OCI-LY1 (cell line): ENCODE results near the gene FHL1.

ENCODE experiments used
- H2AFZ ChIP-seq: fragments of 200-600 bp; sonication (generic), shearing (Covaris generic); 2 replicates; pipeline ENCODE4 v1.6.0; 2014; ENCODE audit warnings: antibody characterized with exemption, mild to moderate bottlenecking, low read length
- H3F3A ChIP-seq: fragments of 200-600 bp; sonication (generic), shearing (Covaris generic); 2 replicates; pipeline ENCODE4 v1.6.0; 2014; ENCODE audit warnings: mild to moderate bottlenecking, antibody characterized with exemption, low read length, moderate library complexity; ENCODE audit not compliant: insufficient read depth
- H3K27ac ChIP-seq: fragments of 200-600 bp; sonication (generic); 2 replicates; pipeline ENCODE4 v1.5.1; 2014; ENCODE audit warnings: low read length, mixed run types, mild to moderate bottlenecking, low read depth; ENCODE audit not compliant: poor library complexity, severe bottlenecking
- H3K27me3 ChIP-seq: fragments of 200-600 bp; sonication (generic); 2 replicates; pipeline ENCODE4 v1.6.0; 2014; ENCODE audit warnings: antibody characterized with exemption, mild to moderate bottlenecking, low read length, moderate library complexity; ENCODE audit not compliant: insufficient read depth
- H3K36me3 ChIP-seq: fragments of 200-600 bp; sonication (generic); 2 replicates; pipeline ENCODE4 v1.6.1; 2014; ENCODE audit warnings: mild to moderate bottlenecking, antibody characterized with exemption, low read length, moderate library complexity, mixed read lengths; ENCODE audit not compliant: insufficient read depth
- H3K4me1 ChIP-seq: fragments of 200-600 bp; sonication (generic); 2 replicates; pipeline ENCODE4 v1.5.1; 2014; ENCODE audit warnings: mild to moderate bottlenecking, low read length, moderate library complexity; ENCODE audit not compliant: insufficient read depth, severe bottlenecking
- H3K4me2 ChIP-seq: fragments of 200-600 bp; sonication (generic), shearing (Covaris generic); 2 replicates; pipeline ENCODE4 v1.6.1; 2014; ENCODE audit warnings: low read length
- H3K4me3 ChIP-seq: fragments of 200-600 bp; sonication (generic); 2 replicates; pipeline ENCODE4 v1.5.1; 2014; ENCODE audit warnings: low read length, low read depth, mild to moderate bottlenecking, mixed read lengths; ENCODE audit not compliant: poor library complexity, severe bottlenecking
- H3K79me2 ChIP-seq: fragments of 200-600 bp; shearing (Covaris generic); 2 replicates; pipeline ENCODE4 v1.6.1; 2016; ENCODE audit warnings: mixed run types, low read length, mixed read lengths; ENCODE audit not compliant: insufficient read depth
- H3K9ac ChIP-seq: fragments of 200-600 bp; sonication (generic), shearing (Covaris generic); 2 replicates; pipeline ENCODE4 v1.6.1; 2014; ENCODE audit warnings: mild to moderate bottlenecking, low read length, mixed read lengths
- H3K9me2 ChIP-seq: fragments of 200-600 bp; sonication (generic), shearing (Covaris generic); 2 replicates; pipeline ENCODE4 v1.6.1; 2014; ENCODE audit warnings: low read depth, mild to moderate bottlenecking, low read length, mixed read lengths
- H3K9me3 ChIP-seq: fragments of 200-600 bp; shearing (Covaris generic); 2 replicates; pipeline ENCODE4 v1.6.1; 2014; ENCODE audit warnings: low read length, mixed read lengths
- H4K20me1 ChIP-seq: fragments of 200-600 bp; sonication (generic), shearing (Covaris generic); 2 replicates; pipeline ENCODE4 v1.6.0; 2016; ENCODE audit warnings: mild to moderate bottlenecking, low read length; ENCODE audit not compliant: insufficient read depth
- CTCF ChIP-seq: fragments of 200-600 bp; sonication (generic), shearing (Covaris generic); IDR thresholded peaks from 2 replicates; pipeline ENCODE4 v1.5.1; 2017; ENCODE audit warnings: mild to moderate bottlenecking, antibody characterized with exemption, low read length, moderate library complexity, mixed read lengths
- EZH2 ChIP-seq: fragments of 200-600 bp; sonication (generic), shearing (Covaris generic); IDR thresholded peaks from 2 replicates; pipeline ENCODE4 v1.8.0; 2017; ENCODE audit warnings: borderline replicate concordance, mixed run types, mild to moderate bottlenecking, antibody characterized with exemption, low read length, moderate library complexity, mixed read lengths

The FHL1 gene

GRCh38 chrX:136220540-136220939 lies 73.2 kb downstream of the FHL1 start:
- no peaks in the 10 kb centered on the region for H4K20me1 ChIP-seq
- no peak overlapping the region for H3K4me3 ChIP-seq
- no peaks in the 10 kb centered on the region for H3K9me2 ChIP-seq
- no peaks in the 10 kb centered on the region for H3F3A ChIP-seq
- H3K27me3 ChIP-seq = no peaks in the 10 kb centered on the region
- TF ChIP-seq CTCF = no peak
- no peak for TF ChIP-seq EZH2
- H3K9ac ChIP-seq = no peak overlapping the region
- no peaks in the 10 kb centered on the region for H3K79me2 ChIP-seq
- H3K36me3 ChIP-seq = peaks cover 61% of the 10 kb centered on the region
- H2AFZ ChIP-seq = no peak overlapping the region
- H3K4me2 ChIP-seq = no peak overlapping the region
- no peak overlapping the region for H3K27ac ChIP-seq
- no peaks in the 10 kb centered on the region for H3K4me1 ChIP-seq
- no peaks in the 10 kb centered on the region for H3K9me3 ChIP-seq

GRCh38 chrX:136220951-136221350 lies 73.6 kb downstream of the FHL1 start:
- Histone ChIP-seq H3K9ac (no peak overlapping the region), H3F3A (no peaks in the 10 kb centered on the region), H3K9me3 (no peaks in the 10 kb centered on the region), H3K27ac (no peak overlapping the region), H3K4me2 (no peak overlapping the region), H3K36me3 (peaks cover 65% of the 10 kb centered on the region), H3K4me1 (no peaks in the 10 kb centered on the region), H3K27me3 (no peaks in the 10 kb centered on the region), H3K4me3 (no peak overlapping the region), H4K20me1 (no peaks in the 10 kb centered on the region), H2AFZ (no peak overlapping the region), H3K9me2 (no peaks in the 10 kb centered on the region), H3K79me2 (no peaks in the 10 kb centered on the region)
- TF ChIP-seq EZH2 = no peak
- no peak for TF ChIP-seq CTCF

- no peaks in the 10 kb centered on the region for H3K27me3 ChIP-seq
- no peaks in the 10 kb centered on the region for H3K79me2 ChIP-seq
- no peak overlapping the region for H2AFZ ChIP-seq
- no peak overlapping the region for H3K27ac ChIP-seq
- no peak overlapping the region for H3K9ac ChIP-seq
- H3K4me2 ChIP-seq = no peak overlapping the region
- no peak overlapping the region for H3K4me3 ChIP-seq
- peaks cover 71% of the 10 kb centered on the region for H3K36me3 ChIP-seq
- no peaks in the 10 kb centered on the region for H3K9me3 ChIP-seq
- no peak for TF ChIP-seq EZH2
- TF ChIP-seq CTCF = no peak
- no peaks in the 10 kb centered on the region for H3K4me1 ChIP-seq
- H3K9me2 ChIP-seq = no peaks in the 10 kb centered on the region
- no peaks in the 10 kb centered on the region for H4K20me1 ChIP-seq
- no peaks in the 10 kb centered on the region for H3F3A ChIP-seq
These were observed 74.6 kb downstream of the FHL1 start for GRCh38 chrX:136221851-136222513.
